ENCODE data around the gene CCDC150. TPM values are rescaled to one million over a fixed set of nuclear protein-coding genes. Genes with fewer than 3 reads are reported as not detected.

The CCDC150 gene
- total RNA-seq, 1 donor from 2014 or later, result 25.6 TPM

DNA sequence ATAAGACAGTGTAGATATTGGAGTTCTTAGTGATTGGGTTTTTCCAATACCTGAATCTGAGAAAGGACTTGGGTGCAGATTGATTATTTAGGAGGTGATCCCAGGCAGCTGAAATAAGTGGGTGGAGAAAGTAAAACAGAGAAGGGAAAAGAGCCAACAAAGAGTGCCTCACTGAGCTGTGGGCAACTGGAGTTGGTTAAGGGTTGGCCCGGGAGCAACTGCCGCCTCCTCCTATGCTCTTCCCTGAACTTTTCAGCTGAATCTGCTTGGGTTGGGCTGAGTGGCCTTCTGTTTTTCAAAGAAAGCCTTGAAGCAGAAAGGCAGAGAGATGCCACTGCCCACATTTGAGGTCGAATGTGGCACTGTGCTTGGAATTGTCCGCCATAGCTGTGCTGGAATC lies 20.9 kb upstream of the CCDC150 start:
- no peaks in the 10 kb centered on the region for H3K4me1 Mint-ChIP-seq (ENCODE audit: low read depth, unreplicated experiment)
- H3K9me3 Mint-ChIP-seq (ENCODE audit: unreplicated experiment), result no peaks in the 10 kb centered on the region

DNA sequence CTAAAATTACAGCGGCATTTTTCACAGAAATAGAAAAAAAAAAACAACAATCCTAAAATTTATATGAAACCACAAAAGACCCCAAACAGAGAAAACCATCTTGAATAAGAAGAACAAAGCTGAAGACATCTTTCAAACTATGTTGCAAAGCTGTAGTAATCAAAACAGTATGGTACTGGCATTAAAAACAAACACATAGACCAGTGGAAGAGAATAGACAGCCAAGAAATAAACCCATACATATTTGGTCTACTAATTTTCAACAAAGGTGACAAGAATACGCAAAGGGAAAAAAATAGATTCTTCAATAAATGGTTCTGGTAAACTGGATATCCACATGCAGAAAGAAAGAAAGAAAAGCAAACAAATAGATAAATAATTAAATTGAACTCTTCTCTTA lies 9.0 kb upstream of the CCDC150 start:
- H3K4me3 Mint-ChIP-seq (ENCODE audit: unreplicated experiment), result no peak overlapping the region
- peaks cover 1% of the 10 kb centered on the region for H3K27me3 Mint-ChIP-seq (ENCODE audit: unreplicated experiment)
- no peaks in the 10 kb centered on the region for H3K9me3 Mint-ChIP-seq (ENCODE audit: unreplicated experiment)
- no peak for DNase-seq
- TF ChIP-seq, protein P1, sequence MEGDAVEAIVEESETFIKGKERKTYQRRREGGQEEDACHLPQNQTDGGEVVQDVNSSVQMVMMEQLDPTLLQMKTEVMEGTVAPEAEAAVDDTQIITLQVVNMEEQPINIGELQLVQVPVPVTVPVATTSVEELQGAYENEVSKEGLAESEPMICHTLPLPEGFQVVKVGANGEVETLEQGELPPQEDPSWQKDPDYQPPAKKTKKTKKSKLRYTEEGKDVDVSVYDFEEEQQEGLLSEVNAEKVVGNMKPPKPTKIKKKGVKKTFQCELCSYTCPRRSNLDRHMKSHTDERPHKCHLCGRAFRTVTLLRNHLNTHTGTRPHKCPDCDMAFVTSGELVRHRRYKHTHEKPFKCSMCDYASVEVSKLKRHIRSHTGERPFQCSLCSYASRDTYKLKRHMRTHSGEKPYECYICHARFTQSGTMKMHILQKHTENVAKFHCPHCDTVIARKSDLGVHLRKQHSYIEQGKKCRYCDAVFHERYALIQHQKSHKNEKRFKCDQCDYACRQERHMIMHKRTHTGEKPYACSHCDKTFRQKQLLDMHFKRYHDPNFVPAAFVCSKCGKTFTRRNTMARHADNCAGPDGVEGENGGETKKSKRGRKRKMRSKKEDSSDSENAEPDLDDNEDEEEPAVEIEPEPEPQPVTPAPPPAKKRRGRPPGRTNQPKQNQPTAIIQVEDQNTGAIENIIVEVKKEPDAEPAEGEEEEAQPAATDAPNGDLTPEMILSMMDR (IDR thresholded peaks at IDR 0.05; ENCODE audit: partially characterized antibody, unreplicated experiment), result no peak
- no peak overlapping the region for H3K27ac Mint-ChIP-seq (ENCODE audit: unreplicated experiment)
- peaks cover 20% of the 10 kb centered on the region for H3K36me3 Mint-ChIP-seq (ENCODE audit: unreplicated experiment)
- no peaks in the 10 kb centered on the region for H3K4me1 Mint-ChIP-seq (ENCODE audit: low read depth, unreplicated experiment)

More for the DNA sequence above, 20.9 kb upstream of the CCDC150 start:
- H3K4me3 Mint-ChIP-seq (ENCODE audit: unreplicated experiment), result no peak overlapping the region
- no peak for DNase-seq
- H3K27me3 Mint-ChIP-seq (ENCODE audit: unreplicated experiment), result no peaks in the 10 kb centered on the region
- no peaks in the 10 kb centered on the region for H3K36me3 Mint-ChIP-seq (ENCODE audit: unreplicated experiment)
- TF ChIP-seq, protein P1 (IDR thresholded peaks at IDR 0.05; ENCODE audit: partially characterized antibody, unreplicated experiment), result no peak
- H3K27ac Mint-ChIP-seq (ENCODE audit: unreplicated experiment), result no peak overlapping the region

DNA sequence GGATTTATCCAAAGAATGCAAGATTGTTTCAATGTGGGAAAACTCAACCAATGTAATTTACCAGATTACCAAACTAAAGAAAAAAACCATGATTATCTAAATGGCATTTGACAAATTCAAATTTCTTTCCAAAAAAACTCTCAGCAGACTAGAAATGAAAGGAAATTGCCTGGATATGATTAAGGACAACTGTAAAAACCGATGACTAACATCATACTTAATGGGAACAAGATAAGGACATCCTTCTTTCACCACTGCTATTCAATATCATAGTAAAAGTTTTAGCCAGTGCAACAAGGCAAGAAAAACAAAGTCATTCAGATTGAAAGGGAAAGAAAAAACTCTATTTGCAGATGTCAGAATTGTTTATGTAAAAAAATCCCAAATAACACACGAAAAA lies 4.4 kb upstream of the CCDC150 start:
- TF ChIP-seq, protein P1 (IDR thresholded peaks at IDR 0.05; ENCODE audit: partially characterized antibody, unreplicated experiment), result no peak
- Mint-ChIP-seq H3K9me3 (ENCODE audit: unreplicated experiment) (peaks cover 5% of the 10 kb centered on the region), H3K4me3 (ENCODE audit: unreplicated experiment) (no peak overlapping the region), H3K36me3 (ENCODE audit: unreplicated experiment) (peaks cover 15% of the 10 kb centered on the region), H3K4me1 (ENCODE audit: low read depth, unreplicated experiment) (peaks cover 1% of the 10 kb centered on the region), H3K27ac (ENCODE audit: unreplicated experiment) (no peak overlapping the region), H3K27me3 (ENCODE audit: unreplicated experiment) (peaks cover 1% of the 10 kb centered on the region)
- no peak for DNase-seq

DNA sequence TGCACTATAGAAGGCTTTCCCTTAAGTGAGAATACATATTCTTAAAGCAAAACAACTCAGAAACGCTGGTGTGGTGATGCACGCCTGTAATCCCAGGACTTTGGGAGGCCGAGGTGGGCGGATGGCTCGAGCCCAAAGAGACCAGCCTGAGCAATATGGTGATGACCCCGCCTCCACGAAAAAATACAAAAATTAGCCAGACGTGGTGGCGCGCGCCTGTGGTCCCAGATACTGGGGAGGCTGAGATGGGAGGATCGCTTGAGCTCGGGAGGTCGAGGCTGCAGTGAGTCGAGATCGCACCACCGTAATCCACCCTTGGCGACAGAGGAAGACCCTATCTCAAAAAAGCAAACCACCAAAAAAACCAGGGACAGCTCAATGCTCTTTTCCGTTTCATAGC lies 750 bp upstream of the CCDC150 start:
- TF ChIP-seq, protein P1 (IDR thresholded peaks at IDR 0.05; ENCODE audit: partially characterized antibody, unreplicated experiment), result no peak
- no peak for DNase-seq
- Mint-ChIP-seq H3K4me3 (ENCODE audit: unreplicated experiment) (peak overlapping the region; percentile 78), H3K27me3 (ENCODE audit: unreplicated experiment) (peaks cover 4% of the 10 kb centered on the region), H3K9me3 (ENCODE audit: unreplicated experiment) (peaks cover 9% of the 10 kb centered on the region), H3K36me3 (ENCODE audit: unreplicated experiment) (no peaks in the 10 kb centered on the region), H3K4me1 (ENCODE audit: low read depth, unreplicated experiment) (peaks cover 6% of the 10 kb centered on the region), H3K27ac (ENCODE audit: unreplicated experiment) (no peak overlapping the region)

DNA sequence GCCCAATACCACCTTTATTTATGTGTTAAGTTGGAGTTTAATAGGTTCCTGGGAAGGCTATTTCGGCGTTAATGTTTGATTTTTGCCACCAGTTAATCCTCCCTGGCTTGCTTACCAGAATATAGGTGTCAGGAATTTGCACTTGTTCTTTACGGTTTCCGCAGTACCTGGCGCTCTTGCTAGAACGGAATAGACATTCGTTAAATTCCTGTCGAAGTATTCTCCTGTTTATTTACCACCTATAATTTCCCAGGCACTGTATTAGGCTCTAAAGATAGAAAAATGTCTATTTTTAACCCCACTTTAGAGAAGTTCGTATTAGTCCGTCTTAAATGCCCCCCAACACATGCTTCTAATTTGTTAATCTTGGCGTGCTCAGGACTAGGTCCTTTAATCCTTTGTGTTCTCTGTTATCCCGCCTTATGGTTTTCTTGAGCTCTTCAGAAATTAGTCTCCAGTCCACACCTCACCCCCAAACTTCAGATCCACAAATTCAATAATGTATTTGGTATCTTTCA lies 575 bp downstream of the CCDC150 start:
- H3K4me3 Mint-ChIP-seq (ENCODE audit: unreplicated experiment), result peak overlapping the region; percentile 91
- DNase-seq, result no peak
- peaks cover 4% of the 10 kb centered on the region for H3K27me3 Mint-ChIP-seq (ENCODE audit: unreplicated experiment)
- TF ChIP-seq, protein P1 (IDR thresholded peaks at IDR 0.05; ENCODE audit: partially characterized antibody, unreplicated experiment), result no peak
- peaks cover 6% of the 10 kb centered on the region for H3K4me1 Mint-ChIP-seq (ENCODE audit: low read depth, unreplicated experiment)
- no peaks in the 10 kb centered on the region for H3K36me3 Mint-ChIP-seq (ENCODE audit: unreplicated experiment)
- peaks cover 9% of the 10 kb centered on the region for H3K9me3 Mint-ChIP-seq (ENCODE audit: unreplicated experiment)
- H3K27ac Mint-ChIP-seq (ENCODE audit: unreplicated experiment), result peak overlapping the region; percentile 73

Measured in glutamatergic neuron (in vitro differentiated cells).